GM12875 (cell line): ENCODE results near the gene RCCD1.

ENCODE experiments used
- H3K4me3 ChIP-seq: one replicate; pipeline ENCODE4 v1.5.1; 2011; ENCODE audit warnings: low read depth, low read length, control low read depth
- TF ChIP-seq, protein P1 (sequence below): IDR thresholded peaks from 2 replicates; pipeline ENCODE4 v1.5.1; 2011; ENCODE audit warnings: low read depth, mild to moderate bottlenecking, control low read depth, inconsistent platforms, low read length, moderate library complexity, borderline replicate concordance; ENCODE audit not compliant: insufficient read depth

The RCCD1 gene

DNA sequence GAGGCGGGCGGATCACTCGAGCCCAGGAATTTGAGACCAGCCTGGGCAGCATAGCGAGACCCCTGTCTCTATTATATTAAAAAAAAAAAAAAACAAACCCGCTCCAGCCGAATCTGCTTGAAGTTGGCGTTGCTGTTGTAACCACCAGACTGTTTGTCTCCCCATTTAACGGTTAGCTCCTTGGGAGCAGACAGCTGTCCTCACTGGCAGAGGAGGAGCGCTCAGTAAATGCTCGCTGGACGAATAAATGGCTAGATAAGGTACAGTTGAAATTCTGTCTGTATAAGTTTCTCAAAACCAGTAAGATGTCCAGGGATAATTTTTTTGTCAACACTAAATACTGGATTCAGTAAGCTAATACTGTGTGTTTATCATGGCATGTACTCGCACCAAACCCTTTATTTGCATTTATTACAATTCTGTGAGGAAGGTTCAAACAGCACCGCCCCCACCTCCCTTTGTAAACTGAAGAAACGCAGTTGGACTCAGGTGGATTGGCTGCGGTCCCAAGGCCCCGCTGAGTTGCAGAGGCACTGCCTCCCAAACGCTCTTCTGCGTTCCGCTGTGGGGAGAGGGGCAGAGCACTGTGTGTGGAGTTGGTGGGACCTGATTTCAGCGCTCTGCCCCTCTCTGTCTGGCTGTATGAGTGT, 1.1 kb downstream of the RCCD1 start:
- peak overlapping the region; percentile 70 for H3K4me3 ChIP-seq
- TF ChIP-seq, protein P1, sequence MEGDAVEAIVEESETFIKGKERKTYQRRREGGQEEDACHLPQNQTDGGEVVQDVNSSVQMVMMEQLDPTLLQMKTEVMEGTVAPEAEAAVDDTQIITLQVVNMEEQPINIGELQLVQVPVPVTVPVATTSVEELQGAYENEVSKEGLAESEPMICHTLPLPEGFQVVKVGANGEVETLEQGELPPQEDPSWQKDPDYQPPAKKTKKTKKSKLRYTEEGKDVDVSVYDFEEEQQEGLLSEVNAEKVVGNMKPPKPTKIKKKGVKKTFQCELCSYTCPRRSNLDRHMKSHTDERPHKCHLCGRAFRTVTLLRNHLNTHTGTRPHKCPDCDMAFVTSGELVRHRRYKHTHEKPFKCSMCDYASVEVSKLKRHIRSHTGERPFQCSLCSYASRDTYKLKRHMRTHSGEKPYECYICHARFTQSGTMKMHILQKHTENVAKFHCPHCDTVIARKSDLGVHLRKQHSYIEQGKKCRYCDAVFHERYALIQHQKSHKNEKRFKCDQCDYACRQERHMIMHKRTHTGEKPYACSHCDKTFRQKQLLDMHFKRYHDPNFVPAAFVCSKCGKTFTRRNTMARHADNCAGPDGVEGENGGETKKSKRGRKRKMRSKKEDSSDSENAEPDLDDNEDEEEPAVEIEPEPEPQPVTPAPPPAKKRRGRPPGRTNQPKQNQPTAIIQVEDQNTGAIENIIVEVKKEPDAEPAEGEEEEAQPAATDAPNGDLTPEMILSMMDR, result no peak

DNA sequence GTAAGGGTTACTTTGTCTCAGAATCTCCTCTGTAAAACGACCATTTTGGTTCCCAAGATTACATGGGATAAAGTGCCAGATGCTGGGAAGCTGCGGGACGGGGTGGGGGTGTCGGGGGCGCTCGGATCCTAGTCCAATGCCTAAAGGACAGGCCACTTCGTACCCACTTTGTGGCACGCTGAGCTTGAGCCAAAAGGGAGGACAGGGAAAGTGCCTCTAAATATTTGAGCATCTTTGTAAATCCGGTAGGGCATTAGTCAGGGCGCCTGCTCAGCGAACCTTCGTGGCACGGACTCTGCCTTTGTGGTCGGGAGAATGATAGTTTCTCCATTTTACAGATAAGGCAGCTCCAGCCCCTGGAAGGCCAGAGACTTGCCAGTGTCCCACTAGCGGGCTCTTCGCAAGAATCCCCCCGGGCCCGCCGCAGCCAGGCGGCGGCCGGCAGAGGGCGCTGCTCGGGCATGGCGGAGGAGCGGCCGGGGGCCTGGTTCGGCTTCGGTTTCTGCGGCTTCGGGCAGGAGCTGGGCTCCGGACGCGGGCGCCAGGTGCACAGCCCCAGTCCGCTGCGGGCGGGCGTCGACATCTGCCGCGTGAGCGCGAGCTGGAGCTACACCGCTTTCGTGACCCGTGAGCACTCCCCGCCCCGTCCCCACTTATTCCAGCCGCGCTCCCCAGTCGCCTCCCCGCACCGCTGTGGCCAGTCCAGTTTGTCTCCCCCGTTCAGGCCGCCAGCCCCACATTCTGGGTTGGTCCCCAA, 1.8 kb downstream of the RCCD1 start:
- TF ChIP-seq, protein P1, result peak; percentile 97
- H3K4me3 ChIP-seq, result peak overlapping the region; percentile 70

DNA sequence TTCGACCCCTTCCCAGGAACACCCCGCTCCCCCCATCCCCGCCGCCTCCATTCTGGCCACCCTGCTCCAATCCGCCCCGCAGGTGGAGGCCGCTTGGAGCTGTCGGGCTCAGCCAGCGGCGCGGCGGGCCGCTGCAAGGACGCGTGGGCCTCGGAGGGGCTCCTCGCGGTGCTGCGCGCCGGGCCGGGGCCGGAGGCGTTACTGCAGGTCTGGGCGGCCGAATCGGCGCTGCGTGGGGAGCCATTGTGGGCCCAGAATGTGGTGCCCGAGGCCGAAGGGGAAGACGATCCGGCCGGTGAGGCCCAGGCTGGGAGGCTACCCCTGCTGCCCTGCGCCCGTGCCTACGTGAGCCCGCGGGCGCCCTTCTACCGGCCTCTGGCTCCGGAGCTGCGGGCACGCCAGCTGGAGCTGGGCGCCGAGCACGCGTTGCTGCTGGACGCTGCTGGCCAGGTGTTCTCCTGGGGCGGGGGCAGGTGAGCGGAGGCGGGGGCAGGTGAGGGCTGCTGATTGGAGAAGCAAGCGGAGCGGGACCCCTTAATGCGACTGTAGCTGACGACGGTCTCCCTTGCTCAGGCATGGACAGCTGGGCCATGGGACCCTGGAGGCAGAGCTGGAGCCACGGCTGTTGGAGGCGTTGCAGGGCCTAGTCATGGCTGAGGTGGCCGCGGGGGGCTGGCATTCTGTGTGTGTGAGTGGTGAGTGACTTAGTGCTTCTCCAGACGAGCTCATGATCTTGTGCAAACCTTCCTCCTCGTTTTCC, 2.5 kb downstream of the RCCD1 start:
- no peak overlapping the region for H3K4me3 ChIP-seq
- TF ChIP-seq, protein P1, result no peak

DNA sequence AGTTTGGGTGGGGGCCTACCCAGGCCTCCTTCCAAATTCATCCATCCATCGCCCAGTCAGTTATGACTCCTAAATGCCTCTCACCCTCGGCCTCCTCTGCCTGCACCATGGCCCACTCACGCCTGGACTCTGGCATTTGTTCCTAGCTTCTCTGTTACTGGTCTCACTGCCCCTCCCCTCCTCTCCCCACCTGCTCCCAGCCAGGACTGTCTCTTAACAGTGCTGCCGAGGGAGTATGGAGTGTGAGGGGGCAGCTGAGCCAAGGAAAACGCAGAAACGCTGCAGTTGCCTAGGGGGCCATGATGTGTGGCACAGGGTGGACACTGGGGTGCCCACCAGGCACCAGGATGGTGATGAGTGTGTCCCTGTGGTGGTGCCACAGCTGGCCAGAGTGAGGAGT, 3.1 kb downstream of the RCCD1 start:
- TF ChIP-seq, protein P1, result no peak
- H3K4me3 ChIP-seq, result no peak overlapping the region

DNA sequence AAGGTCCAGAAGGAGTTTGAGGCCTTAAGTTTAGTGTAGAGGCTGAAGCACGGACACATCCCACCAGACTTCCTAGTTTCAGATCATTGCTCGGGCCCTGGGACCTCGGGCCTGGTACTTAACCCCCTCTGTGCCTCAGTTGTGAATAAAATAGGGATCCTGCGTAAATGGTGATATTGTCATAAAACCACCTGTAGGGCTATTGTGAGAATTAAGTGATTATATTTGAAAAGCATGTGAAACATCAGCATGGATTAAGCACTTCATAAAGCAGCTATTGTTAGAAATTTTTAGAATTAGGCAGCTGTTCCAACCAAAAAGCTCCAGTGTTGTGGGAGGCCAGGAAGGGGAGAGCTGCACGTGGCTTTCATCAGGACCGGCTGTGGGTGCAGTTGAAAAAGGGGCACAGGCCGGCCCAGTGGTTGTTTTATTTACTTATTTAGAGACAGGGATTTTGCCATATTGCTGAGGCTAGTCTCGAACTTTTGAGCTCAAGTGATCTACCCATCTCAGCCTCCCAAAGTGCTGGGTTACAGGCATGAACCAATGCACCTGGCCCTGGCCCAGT, 4.4 kb downstream of the RCCD1 start:
- TF ChIP-seq, protein P1, result no peak
- no peak overlapping the region for H3K4me3 ChIP-seq

DNA sequence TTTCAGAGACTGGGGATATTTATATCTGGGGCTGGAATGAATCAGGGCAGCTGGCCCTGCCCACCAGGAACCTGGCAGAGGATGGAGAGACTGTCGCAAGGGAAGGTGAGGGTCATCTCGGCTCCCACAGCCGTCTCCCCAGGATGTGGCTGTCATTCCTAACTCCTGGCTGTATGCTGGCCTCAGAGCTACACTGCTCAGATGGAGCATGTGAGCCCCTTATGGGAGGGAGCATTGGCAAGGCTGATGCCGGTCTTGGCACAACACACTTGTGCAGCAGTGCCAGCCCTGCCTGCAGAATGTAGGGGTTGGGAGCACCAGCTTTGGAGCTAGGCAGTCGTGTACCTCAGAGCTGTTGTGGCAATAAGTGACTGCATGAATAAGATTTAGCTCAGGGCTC, 5.2 kb downstream of the RCCD1 start:
- no peak overlapping the region for H3K4me3 ChIP-seq
- TF ChIP-seq, protein P1, result no peak
